Fibroblast of pulmonary artery (primary cell): ENCODE results near the gene ANTKMT.
"Not testable (repeated sequence)": the region's sequence is repeated elsewhere in the genome, so short reads cannot be mapped to it uniquely, and the experiment has no call there.

ENCODE experiments used
- DNase-seq: peaks from one replicate; pipeline ENCODE4 v3.0.0-alpha.2; 2010; ENCODE audit warnings: low read depth
- H3K4me3 ChIP-seq: replicated peaks from 2 replicates; pipeline ENCODE4 v1.5.1; 2011; ENCODE audit warnings: low read depth, mild to moderate bottlenecking, control low read depth, low read length, moderate library complexity
- CTCF ChIP-seq: IDR thresholded peaks from 2 replicates; pipeline ENCODE4 v1.5.1; 2011; ENCODE audit warnings: mild to moderate bottlenecking, control low read depth, low read length, inconsistent platforms; ENCODE audit errors: missing control alignments

The ANTKMT gene

DNA sequence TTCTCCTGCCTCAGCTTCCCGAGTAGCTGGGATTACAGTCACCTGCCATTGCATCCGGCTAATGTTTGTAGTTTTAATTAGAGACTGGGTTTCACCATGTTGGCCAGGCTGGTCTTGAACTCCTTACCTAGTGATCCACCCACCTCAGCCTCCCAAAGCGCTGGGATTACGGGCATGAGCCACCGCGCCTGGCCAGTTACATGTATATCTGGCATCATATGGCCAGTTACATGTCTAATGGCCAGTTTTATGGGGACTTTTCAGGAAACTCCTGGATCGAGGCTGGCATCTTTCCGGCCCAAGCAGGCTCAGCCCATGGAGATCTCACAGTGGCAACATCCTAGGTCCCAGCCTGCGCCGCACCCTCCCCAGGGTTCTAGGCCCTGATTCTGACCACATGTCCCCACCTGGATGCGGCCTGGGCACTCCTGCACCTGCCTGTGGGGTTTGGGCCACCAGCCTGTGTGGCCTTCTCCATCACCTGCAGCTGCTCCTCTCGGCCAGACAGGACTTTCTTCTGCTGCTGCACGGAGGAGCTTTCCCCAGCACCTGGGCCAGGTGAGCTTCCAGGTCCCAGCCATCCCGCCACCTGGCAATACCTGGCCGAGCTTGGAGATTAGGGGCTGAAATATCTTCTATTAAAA is 21.2 kb downstream of the ANTKMT start:
- no peak overlapping the region for H3K4me3 ChIP-seq
- no peak for TF ChIP-seq CTCF
- DNase-seq = no peak

GRCh38 chr16:742894-743293 is 21.9 kb downstream of the ANTKMT start:
- DNase-seq, H3K4me3 ChIP-seq: not testable (repeated sequence)

DNA sequence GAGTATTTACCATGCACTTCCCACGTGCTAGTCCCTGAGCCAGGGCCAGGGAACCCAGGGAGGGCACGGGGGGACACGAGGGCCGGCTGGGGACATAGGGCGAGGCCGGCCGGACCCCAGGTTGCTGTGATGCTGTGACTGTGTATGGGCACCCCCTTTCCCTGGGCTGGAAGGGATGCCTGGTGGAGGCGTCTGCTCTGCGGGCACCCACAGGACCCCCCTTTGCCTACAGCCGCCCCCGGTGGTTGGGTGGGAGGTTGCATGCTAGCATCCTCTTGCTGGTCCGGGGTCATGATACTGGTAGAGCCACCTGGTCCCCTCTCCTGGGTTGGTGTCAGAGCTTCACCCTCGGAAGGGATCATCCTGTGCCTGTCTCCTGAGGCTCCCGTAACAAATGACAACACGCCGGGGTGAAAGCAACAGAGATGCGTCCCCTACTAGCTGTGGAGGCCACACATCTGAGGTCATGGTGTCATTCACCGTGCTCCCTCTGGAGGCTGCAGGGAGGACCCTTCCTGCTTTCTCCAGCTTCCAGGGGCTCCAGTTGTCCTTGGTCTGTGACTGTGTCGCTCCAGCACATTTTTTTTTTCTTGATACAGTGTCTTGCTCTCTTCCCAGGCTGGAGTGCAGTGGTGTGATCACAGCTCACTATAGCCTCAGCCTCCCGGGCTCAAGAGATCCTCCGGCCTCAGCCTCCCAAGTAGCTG is 23.0 kb downstream of the ANTKMT start:
- no peak overlapping the region for H3K4me3 ChIP-seq
- no peak for DNase-seq
- TF ChIP-seq CTCF = no peak

- H3K4me3 ChIP-seq = no peak overlapping the region
Measured at GRCh38 chr16:745739-746138, 24.8 kb downstream of the ANTKMT start.

DNA sequence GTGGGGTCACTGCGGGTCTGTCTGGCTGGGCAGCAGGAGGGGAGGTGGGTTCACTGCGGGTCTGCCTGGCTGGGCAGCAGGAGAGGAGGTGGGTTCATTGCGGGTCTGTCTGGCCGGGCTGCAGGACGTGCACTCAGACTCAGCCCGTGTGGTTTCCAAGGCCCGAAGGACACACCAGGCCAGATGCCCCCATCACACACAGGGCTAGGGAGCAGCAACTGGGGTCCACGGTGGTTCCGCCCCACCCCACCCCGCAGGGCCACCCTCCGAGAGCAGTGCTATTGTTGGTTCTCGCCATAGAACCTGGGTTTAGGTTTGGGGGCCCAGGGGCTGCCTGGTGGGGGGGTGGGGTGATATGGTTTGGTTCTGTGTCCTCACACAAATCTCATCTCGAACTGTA is 25.7 kb downstream of the ANTKMT start:
- no peak for DNase-seq
- no peak for TF ChIP-seq CTCF
- H3K4me3 ChIP-seq = no peak overlapping the region

More at GRCh38 chr16:745739-746138, 24.8 kb downstream of the ANTKMT start:
- no peak for DNase-seq
- TF ChIP-seq CTCF = peak; percentile 18

DNA sequence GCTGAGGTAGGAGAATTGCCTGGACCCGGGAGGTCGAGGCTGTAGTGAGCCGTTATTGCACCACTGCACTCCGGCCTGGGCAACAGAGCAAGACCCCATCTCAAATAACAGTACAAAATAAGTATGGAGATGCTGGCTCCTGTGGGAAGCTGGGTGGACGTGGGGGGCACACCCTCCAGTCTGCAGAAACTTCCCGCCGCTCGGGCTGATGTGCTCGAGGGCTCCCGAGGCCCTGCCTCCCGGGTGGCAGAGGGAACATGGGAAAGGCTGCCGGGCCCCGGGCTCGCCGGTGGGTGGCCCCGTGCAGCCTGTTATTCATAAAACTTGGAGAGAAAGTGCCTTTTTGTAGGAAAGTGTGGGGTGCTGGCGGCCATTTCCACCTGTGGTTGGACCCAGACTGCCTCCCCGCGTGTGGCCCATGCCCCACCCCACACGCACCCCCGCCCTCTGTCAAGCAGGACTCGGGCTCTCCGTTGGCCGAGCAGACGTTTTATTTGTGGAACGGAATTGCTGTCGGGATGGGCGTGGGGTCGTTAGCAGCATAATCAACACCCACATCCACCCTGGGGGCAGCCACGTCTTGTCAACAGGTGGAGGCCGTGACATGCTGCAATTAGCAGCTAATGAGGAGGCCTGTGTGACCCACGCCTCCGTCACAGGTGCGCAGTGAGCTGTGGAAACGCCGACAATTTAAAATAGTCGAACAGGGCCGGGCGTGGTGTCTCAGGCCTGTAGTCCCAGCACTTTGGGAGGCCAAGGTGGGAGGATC is 27.2 kb downstream of the ANTKMT start:
- no peak for TF ChIP-seq CTCF
- DNase-seq = no peak
- H3K4me3 ChIP-seq = no peak overlapping the region

- TF ChIP-seq CTCF = no peak
- DNase-seq = peak; percentile 80
- no peak overlapping the region for H3K4me3 ChIP-seq
Measured at GRCh38 chr16:749010-749409, 28.1 kb downstream of the ANTKMT start.
